HCT116 (cell line): ENCODE data around the gene KCNJ16. TPM values are rescaled to one million over a fixed set of nuclear protein-coding genes. Genes with fewer than 3 reads are reported as not detected.

ENCODE experiments used
- ATAC-seq: fragments of 200-7000 bp; cut with Tn5 transposase; 2 replicates; pipeline ENCODE4 v1.9.1; 2020; ENCODE audit warnings: mild to moderate bottlenecking, moderate library complexity
- BruUV-seq: library from RNA; stranded (reverse); fragments of 400-500 nt; replicated peaks from 2 replicates; lab custom pipeline; 2021; lab: Mats Ljungman, UMichigan
- CTCF ChIA-PET: fragments of 300-600 bp; sonication (Branson Sonifier 250); formaldehyde crosslinking; loops from one replicate; lab custom pipeline; 2021; ENCODE audit warnings: antibody characterized with exemption; lab: Charles Lee
- POLR2A ChIA-PET: fragments of 300-600, 350-600 bp; sonication (Branson Sonifier 250); formaldehyde crosslinking; loops from one replicate; lab custom pipeline; 2021; ENCODE audit warnings: antibody characterized with exemption; lab: Charles Lee
- RAD21 ChIA-PET, 2 experiments: fragments of 300-600 bp; sonication (Branson Sonifier 250); formaldehyde crosslinking; loops; one replicate each; lab custom pipeline; 2023; ENCODE audit warnings: low total read pairs in 2 of 2; ENCODE audit not compliant: uncharacterized antibody in 2 of 2, unreplicated experiment in 2 of 2, low non-redundant PET in 1 of 2; lab: Charles Lee
- DNase-seq: peaks from one replicate; pipeline ENCODE4 v3.0.0-alpha.2; 2010; ENCODE audit warnings: low read depth, low spot score
- H2AFZ ChIP-seq: fragments of 200-600 bp; shearing (Covaris generic), sonication (generic); 2 replicates; pipeline ENCODE4 v1.6.1; 2017; ENCODE audit warnings: low read depth, mixed run types, mixed read lengths, antibody characterized with exemption, low read length; ENCODE audit not compliant: poor library complexity, severe bottlenecking
- H3K27ac ChIP-seq: 2 replicates; pipeline ENCODE4 v1.5.1; 2012; ENCODE audit warnings: low read depth, low read length
- H3K27me3 ChIP-seq: fragments of 200-600 bp; sonication (generic); 2 replicates; pipeline ENCODE4 v1.6.1; 2016; ENCODE audit warnings: mixed run types, low read length, mixed read lengths; ENCODE audit not compliant: insufficient read depth
- H3K36me3 ChIP-seq, 2 experiments: fragments of 200-500 bp in 1 of 2; fragments of 200-600 bp in 1 of 2; sonication (Bioruptor generic) in 1 of 2; sonication (generic) in 1 of 2; 2 replicates each; pipeline versions ENCODE4 v1.5.1 to v1.6.1; 2014 to 2016; ENCODE audit warnings: low read length in 2 of 2, inconsistent platforms in 1 of 2, mixed read lengths in 1 of 2, mixed run types in 1 of 2; ENCODE audit not compliant: insufficient read depth in 2 of 2, control insufficient read depth in 1 of 2
- H3K4me1 ChIP-seq, 2 experiments: fragments of 200-600 bp in 1 of 2; sonication (generic) in 1 of 2; 2 replicates each; pipeline versions ENCODE4 v1.5.1 to v1.6.1; 2012 to 2017; ENCODE audit warnings: low read length in 2 of 2, inconsistent platforms in 1 of 2, mild to moderate bottlenecking in 1 of 2, mixed read lengths in 1 of 2, mixed run types in 1 of 2, moderate library complexity in 1 of 2; ENCODE audit not compliant: insufficient read depth in 2 of 2, control insufficient read depth in 1 of 2
- H3K4me2 ChIP-seq: fragments of 200-600 bp; sonication (generic); 2 replicates; pipeline ENCODE4 v1.6.1; 2017; ENCODE audit warnings: mixed run types, low read length, mixed read lengths
- H3K4me3 ChIP-seq, 2 experiments: fragments of 200-600 bp in 1 of 2; sonication (generic) in 1 of 2; replicated peaks in 1 of 2; 2 replicates each; pipeline ENCODE4 v1.5.1; 2011 to 2016; ENCODE audit warnings: low read length in 2 of 2, control low read depth in 1 of 2, low read depth in 1 of 2, mild to moderate bottlenecking in 1 of 2, mixed read lengths in 1 of 2, mixed run types in 1 of 2
- H3K79me2 ChIP-seq: fragments of 200-600 bp; sonication (generic); 2 replicates; pipeline ENCODE4 v1.6.1; 2017; ENCODE audit warnings: mild to moderate bottlenecking, mixed run types, low read length, moderate library complexity, mixed read lengths; ENCODE audit not compliant: insufficient read depth
- H3K9ac ChIP-seq: fragments of 200-600 bp; sonication (generic); 2 replicates; pipeline ENCODE4 v1.6.1; 2016; ENCODE audit warnings: low read length, mixed read lengths
- H3K9me2 ChIP-seq: fragments of 200-600 bp; sonication (generic), shearing (Covaris generic); 2 replicates; pipeline ENCODE4 v1.6.1; 2017; ENCODE audit warnings: mixed run types, mild to moderate bottlenecking, moderate library complexity; ENCODE audit not compliant: insufficient read depth
- H3K9me3 ChIP-seq, 2 experiments: fragments of 200-500 bp in 1 of 2; fragments of 200-600 bp in 1 of 2; sonication (Bioruptor generic) in 1 of 2; sonication (generic) in 1 of 2; 2 replicates each; pipeline ENCODE4 v1.6.1; 2014 to 2017; ENCODE audit warnings: low read length in 2 of 2, mixed read lengths in 2 of 2, inconsistent platforms in 1 of 2, low read depth in 1 of 2, mild to moderate bottlenecking in 1 of 2, mixed run types in 1 of 2, moderate library complexity in 1 of 2; ENCODE audit not compliant: control insufficient read depth in 1 of 2, insufficient read depth in 1 of 2
- H4K20me1 ChIP-seq: fragments of 200-600 bp; sonication (generic), shearing (Covaris generic); 2 replicates; pipeline ENCODE4 v1.6.1; 2017; ENCODE audit warnings: mixed run types, mild to moderate bottlenecking, moderate library complexity; ENCODE audit not compliant: insufficient read depth
- ATF3 ChIP-seq: IDR thresholded peaks from 2 replicates; pipeline ENCODE4 v1.6.1; 2012
- CBX3 ChIP-seq: IDR thresholded peaks from 2 replicates; pipeline ENCODE4 v1.6.1; 2012; ENCODE audit warnings: low read depth
- CEBPB ChIP-seq: IDR thresholded peaks from 2 replicates; pipeline ENCODE4 v1.6.1; 2012; ENCODE audit warnings: low read depth
- ELF1 ChIP-seq: IDR thresholded peaks from 2 replicates; pipeline ENCODE4 v1.6.1; 2012; ENCODE audit warnings: low read depth, borderline replicate concordance
- EZH2 ChIP-seq: fragments of 200-600 bp; sonication (generic); IDR thresholded peaks from 2 replicates; pipeline ENCODE4 v1.6.1; 2017; ENCODE audit warnings: antibody characterized with exemption, mixed run types
- JUND ChIP-seq: IDR thresholded peaks from 2 replicates; pipeline ENCODE4 v1.6.1; 2012
- POLR2A ChIP-seq: IDR thresholded peaks from 2 replicates; pipeline ENCODE4 v1.7.0; 2011; ENCODE audit warnings: borderline replicate concordance; ENCODE audit not compliant: insufficient read depth, insufficient read length; ENCODE audit errors: extremely low read depth
- REST ChIP-seq: IDR thresholded peaks from 2 replicates; pipeline ENCODE4 v1.6.1; 2012; ENCODE audit warnings: low read depth
- SP1 ChIP-seq: IDR thresholded peaks from 2 replicates; pipeline ENCODE4 v1.6.1; 2012; ENCODE audit warnings: low read depth
- SRF ChIP-seq: IDR thresholded peaks from 2 replicates; pipeline ENCODE4 v1.6.1; 2012; ENCODE audit warnings: low read depth
- TCF7L2 ChIP-seq: IDR thresholded peaks from 2 replicates; pipeline ENCODE4 v1.7.0; 2011; ENCODE audit warnings: borderline replicate concordance, inconsistent platforms; ENCODE audit not compliant: insufficient read depth, insufficient read length; ENCODE audit errors: extremely low read depth
- ZBTB33 ChIP-seq: IDR thresholded peaks from 2 replicates; pipeline ENCODE4 v1.6.1; 2011; ENCODE audit warnings: mild to moderate bottlenecking, low read length, moderate library complexity; ENCODE audit not compliant: insufficient replicate concordance; ENCODE audit errors: extremely low read depth
- intact Hi-C: fragments of 100-400 bp; cut with micrococcal nuclease; formaldehyde crosslinking; loops from 2 replicates; pipeline ENCODE4 v1.10.0; 2022
- total RNA-seq: library from RNA; stranded (reverse); gene quantifications from one replicate; pipeline ENCODE4 v1.2.1, GENCODE V29; 2021; ENCODE audit not compliant: unreplicated experiment

KCNJ16 gene
- total RNA-seq, 1 experiment from 2014 or later: not detected

GRCh38 chr17:70161519-70161918, 86.5 kb downstream of the KCNJ16 start (continued):
- TF ChIP-seq ELF1: no peak
- no peak for TF ChIP-seq CBX3
- no peak for TF ChIP-seq EZH2
- no peak for TF ChIP-seq TCF7L2

GRCh38 chr17:70165383-70165782, 90.4 kb downstream of the KCNJ16 start:
- ChIA-PET POLR2A (no interaction called here), CTCF (interaction anchor here (0.9 kb wide), 1 partner anchor 559 kb away, joined by 4 read pairs; no protein-coding TSS in a partner anchor), RAD21 (no interaction called here)
- TF ChIP-seq ELF1 (no peak), JUND (no peak), REST (no peak), POLR2A (no peak), SRF (no peak), SP1 (no peak), ATF3 (no peak), ZBTB33 (no peak), CEBPB (no peak)
- Histone ChIP-seq H3K4me3 (no peak overlapping the region), H3K27me3 (no peaks in the 10 kb centered on the region), H3K4me1 (no peaks in the 10 kb centered on the region), H3K9me2 (no peaks in the 10 kb centered on the region), H3K9ac (no peak overlapping the region), H2AFZ (no peak overlapping the region), H3K27ac (no peak overlapping the region), H4K20me1 (no peaks in the 10 kb centered on the region), H3K9me3 (peaks cover 3 to 16% of the 10 kb centered on the region in 2 experiments; a peak in 2 of 4 replicates), H3K79me2 (no peaks in the 10 kb centered on the region), H3K36me3 (no peaks in the 10 kb centered on the region), H3K4me2 (no peak overlapping the region)
- DNase-seq: no peak
- intact Hi-C loops: no loop called here
- BruUV-seq: no TSS peak
- ATAC-seq: no peak
